Nephron (organoid): ENCODE data around the gene RSPO3.
A peak's percentile ranks its signal among the peaks of the same experiment; 100 is the strongest.

Source experiments
- H3K27ac Mint-ChIP-seq, 3 experiments: 2 replicates each; pipeline ENCODE4 v1.8.0; 2020; ENCODE audit warnings: mixed read lengths in 3 of 3, mild to moderate bottlenecking in 2 of 3, moderate library complexity in 1 of 3
- H3K27me3 Mint-ChIP-seq: 2 replicates; pipeline ENCODE4 v1.8.0; 2021; ENCODE audit warnings: low read depth, mild to moderate bottlenecking, moderate library complexity, mixed read lengths
- H3K36me3 Mint-ChIP-seq: 2 replicates; pipeline ENCODE4 v1.8.0; 2020; ENCODE audit warnings: low read depth, mixed read lengths
- H3K4me1 Mint-ChIP-seq: 2 replicates; pipeline ENCODE4 v1.8.0; 2020; ENCODE audit warnings: mixed read lengths
- H3K4me3 Mint-ChIP-seq, 3 experiments: 2 replicates each; pipeline ENCODE4 v1.8.0; 2020; ENCODE audit warnings: mild to moderate bottlenecking in 3 of 3, mixed read lengths in 3 of 3, moderate library complexity in 2 of 3
- H3K9me3 Mint-ChIP-seq: 2 replicates; pipeline ENCODE4 v1.8.0; 2020; ENCODE audit warnings: mixed read lengths
- TF ChIP-seq, protein P1 (sequence below), 3 experiments: fragments of 200-600 bp; sonication (generic); IDR thresholded peaks; one replicate each; pipeline ENCODE4 v1.5.0; 2021; ENCODE audit warnings: antibody characterized with exemption in 3 of 3; ENCODE audit not compliant: unreplicated experiment in 3 of 3

The RSPO3 gene

DNA sequence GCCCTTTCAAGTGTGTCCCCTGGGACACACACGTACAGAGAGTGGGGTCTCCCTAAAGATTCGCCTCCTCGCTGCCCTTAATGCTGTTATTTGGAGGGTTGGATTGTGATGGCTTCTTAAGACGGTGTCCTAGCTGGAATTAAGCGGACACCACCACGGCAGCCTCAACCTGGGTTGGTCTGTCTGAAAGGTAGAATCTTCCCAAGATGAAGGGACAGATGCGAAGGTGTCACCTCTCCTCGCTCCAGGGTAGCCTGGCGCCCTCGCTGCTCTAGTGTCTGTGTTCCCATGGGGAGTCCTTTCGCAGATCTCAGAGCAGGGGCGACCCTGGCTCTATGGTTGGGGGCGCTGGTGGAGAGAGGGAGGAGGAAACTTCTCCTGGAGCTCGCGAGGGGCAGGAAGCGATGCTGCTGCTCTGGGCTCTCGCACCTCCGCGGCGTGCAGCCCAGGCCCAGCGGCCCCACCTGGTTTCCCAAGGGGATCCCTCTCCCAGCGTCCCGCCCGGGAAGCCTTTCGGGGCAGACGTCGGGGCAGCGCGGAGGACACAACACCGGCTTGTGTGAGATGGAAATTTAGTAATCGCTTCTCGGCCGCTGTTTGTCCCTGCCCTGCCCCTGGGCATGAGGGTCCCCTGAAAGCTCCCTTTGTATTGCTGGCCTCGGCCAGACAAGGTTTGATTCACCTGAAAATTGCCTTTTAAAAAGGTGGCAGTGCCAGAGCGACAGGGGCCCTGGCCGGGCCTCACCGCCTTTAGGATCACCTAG lies 1.7 kb downstream of the RSPO3 start:
- no peaks in the 10 kb centered on the region for H3K36me3 Mint-ChIP-seq
- H3K27ac Mint-ChIP-seq, result peak overlapping the region; percentile 92 to 97 (median 96)
- no peaks in the 10 kb centered on the region for H3K9me3 Mint-ChIP-seq
- H3K27me3 Mint-ChIP-seq, result peaks cover 58% of the 10 kb centered on the region
- H3K4me1 Mint-ChIP-seq, result peaks cover 23% of the 10 kb centered on the region
- peak overlapping the region; percentile 84 to 93 (median 92) for H3K4me3 Mint-ChIP-seq
- TF ChIP-seq, protein P1, sequence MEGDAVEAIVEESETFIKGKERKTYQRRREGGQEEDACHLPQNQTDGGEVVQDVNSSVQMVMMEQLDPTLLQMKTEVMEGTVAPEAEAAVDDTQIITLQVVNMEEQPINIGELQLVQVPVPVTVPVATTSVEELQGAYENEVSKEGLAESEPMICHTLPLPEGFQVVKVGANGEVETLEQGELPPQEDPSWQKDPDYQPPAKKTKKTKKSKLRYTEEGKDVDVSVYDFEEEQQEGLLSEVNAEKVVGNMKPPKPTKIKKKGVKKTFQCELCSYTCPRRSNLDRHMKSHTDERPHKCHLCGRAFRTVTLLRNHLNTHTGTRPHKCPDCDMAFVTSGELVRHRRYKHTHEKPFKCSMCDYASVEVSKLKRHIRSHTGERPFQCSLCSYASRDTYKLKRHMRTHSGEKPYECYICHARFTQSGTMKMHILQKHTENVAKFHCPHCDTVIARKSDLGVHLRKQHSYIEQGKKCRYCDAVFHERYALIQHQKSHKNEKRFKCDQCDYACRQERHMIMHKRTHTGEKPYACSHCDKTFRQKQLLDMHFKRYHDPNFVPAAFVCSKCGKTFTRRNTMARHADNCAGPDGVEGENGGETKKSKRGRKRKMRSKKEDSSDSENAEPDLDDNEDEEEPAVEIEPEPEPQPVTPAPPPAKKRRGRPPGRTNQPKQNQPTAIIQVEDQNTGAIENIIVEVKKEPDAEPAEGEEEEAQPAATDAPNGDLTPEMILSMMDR (IDR thresholded peaks at IDR 0.05; ENCODE audit: unreplicated experiment in 3 of 3), result no peak

DNA sequence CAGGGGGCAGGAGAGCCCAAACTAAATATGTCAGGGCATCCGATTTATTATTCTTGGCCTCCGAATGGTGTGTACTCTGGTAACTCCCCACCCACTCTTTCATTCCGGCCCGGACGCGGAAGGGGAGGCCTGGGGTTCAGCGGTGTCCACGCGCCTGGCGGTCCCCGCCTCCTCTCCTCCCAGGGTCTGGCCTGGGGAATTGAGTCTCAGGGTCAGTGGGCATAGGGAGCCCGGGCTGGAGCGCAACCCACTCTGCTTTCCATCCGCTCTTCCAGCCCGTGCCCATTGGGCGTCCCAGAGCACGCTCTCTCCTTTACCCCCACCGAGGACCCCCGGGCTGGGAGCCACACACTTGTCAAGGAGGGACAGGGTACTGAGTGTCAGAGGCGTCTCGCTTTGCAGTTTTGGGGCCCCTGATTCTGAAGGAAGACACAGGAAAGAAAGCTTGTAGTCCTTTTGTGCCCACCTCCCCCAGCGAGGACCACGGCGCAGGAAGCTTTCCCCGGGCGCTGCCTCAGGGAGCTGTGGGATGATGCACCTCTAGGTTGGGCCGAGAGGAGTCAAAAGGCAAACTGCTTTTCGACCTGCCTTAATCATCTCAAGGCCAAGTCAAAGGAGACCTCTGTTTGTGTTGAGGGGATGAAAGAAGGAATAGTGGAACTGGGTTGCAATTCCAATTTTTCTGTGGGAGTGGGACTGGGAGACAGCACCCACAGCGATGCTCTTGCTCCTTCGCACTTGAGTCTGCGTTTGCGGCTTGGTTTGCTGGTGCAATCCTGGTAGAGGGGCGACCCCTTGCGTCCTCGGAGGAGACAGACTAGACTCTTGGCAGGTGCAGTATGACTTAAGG lies 2.5 kb downstream of the RSPO3 start:
- Mint-ChIP-seq H3K9me3 (no peaks in the 10 kb centered on the region), H3K27me3 (peaks cover 52% of the 10 kb centered on the region), H3K4me1 (peaks cover 19% of the 10 kb centered on the region), H3K4me3 (peak overlapping the region; percentile 84 to 93 (median 92)), H3K36me3 (no peaks in the 10 kb centered on the region), H3K27ac (peak overlapping the region; percentile 73 to 97 (median 92))
- TF ChIP-seq, protein P1 (IDR thresholded peaks at IDR 0.05; ENCODE audit: unreplicated experiment in 3 of 3), result peak; percentile 88 to 94 (median 91)

DNA sequence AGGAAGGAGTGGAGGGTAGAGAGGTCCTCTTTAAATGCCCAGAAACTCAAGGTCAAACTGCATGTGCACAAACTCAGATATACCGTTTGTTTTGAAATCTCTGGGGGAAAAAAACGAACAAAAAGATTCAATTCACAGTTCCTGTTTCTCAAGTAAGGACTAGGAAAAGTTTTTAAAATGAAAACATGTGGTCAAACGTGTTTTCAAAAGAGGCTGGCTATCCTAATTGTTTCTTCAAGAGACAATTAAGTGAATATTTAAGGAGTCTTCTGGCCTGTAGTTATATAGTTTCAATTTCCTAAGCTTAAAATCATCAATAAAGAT lies 3.1 kb downstream of the RSPO3 start:
- Mint-ChIP-seq H3K27me3 (peaks cover 46% of the 10 kb centered on the region), H3K27ac (peak overlapping the region in 2 of 3 experiments; percentile 73 to 97), H3K4me3 (peak overlapping the region; percentile 84 to 93 (median 92)), H3K36me3 (no peaks in the 10 kb centered on the region), H3K4me1 (peaks cover 15% of the 10 kb centered on the region), H3K9me3 (no peaks in the 10 kb centered on the region)
- TF ChIP-seq, protein P1 (IDR thresholded peaks at IDR 0.05; ENCODE audit: unreplicated experiment in 3 of 3), result peak in 1 of 3 experiments; percentile 8

DNA sequence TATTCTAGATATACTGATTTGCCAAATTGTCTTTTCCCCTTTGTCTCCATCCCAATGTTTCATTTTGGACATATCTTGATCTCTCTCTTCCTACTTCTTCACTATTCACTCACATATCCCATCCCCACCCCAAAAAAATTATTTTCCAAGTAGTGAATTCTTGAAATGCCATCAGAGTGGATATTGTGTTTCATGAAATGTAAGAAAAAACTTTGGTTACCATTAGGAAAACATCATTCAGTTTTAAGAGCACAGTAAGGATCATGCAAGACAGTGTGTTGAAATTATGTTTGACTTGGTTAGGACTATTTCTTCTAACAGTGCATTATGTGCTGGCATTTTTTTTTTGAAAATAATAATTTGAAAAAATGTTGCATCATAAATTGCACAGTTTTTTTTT lies 5.7 kb downstream of the RSPO3 start:
- Mint-ChIP-seq H3K4me1 (peaks cover 17% of the 10 kb centered on the region), H3K4me3 (peak overlapping the region; percentile 58 to 92 (median 82)), H3K27ac (peak overlapping the region in 2 of 3 experiments; percentile 5 to 97), H3K9me3 (no peaks in the 10 kb centered on the region), H3K36me3 (peaks cover 4% of the 10 kb centered on the region), H3K27me3 (peaks cover 23% of the 10 kb centered on the region)
- TF ChIP-seq, protein P1 (IDR thresholded peaks at IDR 0.05; ENCODE audit: unreplicated experiment in 3 of 3), result no peak

DNA sequence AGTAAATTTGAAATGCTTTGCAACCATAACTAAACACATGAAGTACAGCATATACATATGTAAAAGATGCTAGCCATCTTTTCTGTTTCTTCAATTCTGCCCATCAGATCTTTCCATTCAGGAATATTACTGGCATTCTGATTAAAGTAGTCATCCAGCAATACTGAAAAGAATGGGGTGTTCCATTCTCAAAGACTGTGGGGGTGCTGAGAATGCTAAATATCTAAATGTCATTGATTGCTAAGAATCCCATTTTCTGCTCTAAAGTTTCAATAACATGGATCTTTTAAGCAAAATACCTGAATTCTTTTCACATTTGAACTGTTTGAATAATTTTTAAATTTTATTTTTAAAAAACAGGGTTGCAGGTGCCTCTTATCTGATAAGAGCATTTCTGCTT lies 6.2 kb downstream of the RSPO3 start:
- Mint-ChIP-seq H3K27ac (peak overlapping the region in 1 of 3 experiments; percentile 97), H3K4me3 (peak overlapping the region in 2 of 3 experiments; percentile 30 to 92), H3K36me3 (peaks cover 4% of the 10 kb centered on the region), H3K27me3 (peaks cover 20% of the 10 kb centered on the region), H3K4me1 (peaks cover 22% of the 10 kb centered on the region), H3K9me3 (no peaks in the 10 kb centered on the region)
- TF ChIP-seq, protein P1 (IDR thresholded peaks at IDR 0.05; ENCODE audit: unreplicated experiment in 3 of 3), result no peak
